Activated CD8-positive, alpha-beta memory T cell treated with anti-CD3 and anti-CD28 coated beads, Interleukin-2, amount 50 U/mL, for 24 hours (primary cell): ENCODE results near the gene KAT7.

ENCODE experiments used
- DNase-seq: peaks from one replicate; pipeline ENCODE4 v3.0.0-alpha.2; 2020; ENCODE audit errors: extremely low read depth

The KAT7 gene

DNA sequence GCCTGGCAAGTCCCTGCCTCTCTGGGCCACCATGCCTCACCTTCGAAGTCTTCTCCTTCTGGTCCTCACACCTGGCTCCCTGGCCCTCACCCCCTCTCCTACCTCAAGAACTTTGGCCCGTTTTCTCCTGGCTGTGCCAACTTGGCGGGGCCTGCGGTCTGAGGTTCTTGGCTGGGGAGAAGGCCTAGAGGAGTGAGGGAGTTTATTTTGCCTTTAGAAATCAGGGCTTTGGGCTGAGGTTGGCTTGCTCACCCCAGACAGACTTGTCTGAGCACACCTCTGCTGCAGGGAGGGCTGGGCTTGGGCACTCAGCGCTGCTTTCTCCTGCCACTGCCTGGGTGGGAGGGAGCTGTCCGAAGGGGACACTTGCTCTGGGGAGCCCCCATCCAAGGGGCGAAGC is 82.7 kb downstream of the KAT7 start:
- DNase-seq: no peak

- DNase-seq: no peak
Measured at GRCh38 chr17:49872754-49873377, 84.4 kb downstream of the KAT7 start.

DNA sequence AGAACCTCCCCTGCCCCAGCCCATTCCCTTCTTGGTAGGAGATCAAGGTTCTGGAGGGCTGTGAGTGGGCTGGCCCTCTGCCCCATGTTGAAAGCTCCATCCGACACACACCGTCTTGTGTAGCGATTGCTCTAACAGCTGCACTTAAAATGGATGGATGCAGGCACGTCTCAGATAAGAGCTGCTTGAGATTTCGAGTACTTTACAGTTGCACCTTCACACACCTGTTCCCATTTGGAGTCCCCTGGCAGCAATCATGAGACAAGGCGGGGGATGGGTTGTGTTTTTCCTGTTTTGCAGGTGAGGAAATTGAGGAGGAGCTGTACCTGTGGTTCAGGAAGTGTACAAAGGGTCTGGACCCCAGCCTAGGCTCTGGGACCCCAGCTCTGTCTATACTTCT is 85.0 kb downstream of the KAT7 start:
- DNase-seq: no peak

- DNase-seq: no peak
Measured at GRCh38 chr17:49873926-49874325, 85.4 kb downstream of the KAT7 start.

DNA sequence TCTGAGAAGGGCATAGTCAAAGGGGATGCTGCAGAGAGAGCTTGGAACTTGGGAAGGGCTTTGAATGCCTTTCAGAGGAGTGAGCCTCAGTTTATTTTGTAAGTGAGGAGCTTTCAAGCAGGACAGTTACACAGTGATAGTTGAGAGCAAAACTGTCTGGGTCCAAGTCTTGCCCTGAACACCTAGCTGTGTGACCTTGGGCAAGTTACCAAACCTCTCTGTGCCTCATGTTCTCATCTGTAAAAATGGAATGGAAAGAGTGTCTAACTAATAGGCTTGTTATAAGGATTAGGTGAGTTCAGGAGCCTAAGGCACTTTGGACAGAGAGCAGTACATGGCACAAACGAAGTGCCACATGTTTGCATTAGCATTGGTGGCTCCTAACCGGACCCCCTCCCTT is 86.4 kb downstream of the KAT7 start:
- no peak for DNase-seq

DNA sequence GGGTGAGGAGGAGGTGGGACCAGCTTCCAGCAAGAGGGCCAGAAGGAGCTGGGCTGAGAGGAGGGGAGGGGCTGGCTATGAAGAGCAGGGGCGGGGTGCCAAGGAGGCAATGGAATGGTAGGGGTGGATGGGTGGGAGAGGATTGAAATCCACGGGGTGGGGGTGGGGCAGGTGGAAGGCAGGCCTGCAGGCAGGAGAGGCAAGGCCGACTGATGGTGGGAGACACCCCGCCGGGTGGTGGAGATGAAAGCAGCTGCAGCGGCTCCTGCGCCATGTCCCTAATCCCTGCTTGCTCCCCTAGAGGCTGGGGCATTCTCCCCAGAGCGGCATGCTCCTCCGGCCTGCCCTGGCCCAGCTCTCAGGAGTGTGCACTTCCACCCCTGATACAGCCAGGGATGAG is 87.2 kb downstream of the KAT7 start:
- no peak for DNase-seq

DNA sequence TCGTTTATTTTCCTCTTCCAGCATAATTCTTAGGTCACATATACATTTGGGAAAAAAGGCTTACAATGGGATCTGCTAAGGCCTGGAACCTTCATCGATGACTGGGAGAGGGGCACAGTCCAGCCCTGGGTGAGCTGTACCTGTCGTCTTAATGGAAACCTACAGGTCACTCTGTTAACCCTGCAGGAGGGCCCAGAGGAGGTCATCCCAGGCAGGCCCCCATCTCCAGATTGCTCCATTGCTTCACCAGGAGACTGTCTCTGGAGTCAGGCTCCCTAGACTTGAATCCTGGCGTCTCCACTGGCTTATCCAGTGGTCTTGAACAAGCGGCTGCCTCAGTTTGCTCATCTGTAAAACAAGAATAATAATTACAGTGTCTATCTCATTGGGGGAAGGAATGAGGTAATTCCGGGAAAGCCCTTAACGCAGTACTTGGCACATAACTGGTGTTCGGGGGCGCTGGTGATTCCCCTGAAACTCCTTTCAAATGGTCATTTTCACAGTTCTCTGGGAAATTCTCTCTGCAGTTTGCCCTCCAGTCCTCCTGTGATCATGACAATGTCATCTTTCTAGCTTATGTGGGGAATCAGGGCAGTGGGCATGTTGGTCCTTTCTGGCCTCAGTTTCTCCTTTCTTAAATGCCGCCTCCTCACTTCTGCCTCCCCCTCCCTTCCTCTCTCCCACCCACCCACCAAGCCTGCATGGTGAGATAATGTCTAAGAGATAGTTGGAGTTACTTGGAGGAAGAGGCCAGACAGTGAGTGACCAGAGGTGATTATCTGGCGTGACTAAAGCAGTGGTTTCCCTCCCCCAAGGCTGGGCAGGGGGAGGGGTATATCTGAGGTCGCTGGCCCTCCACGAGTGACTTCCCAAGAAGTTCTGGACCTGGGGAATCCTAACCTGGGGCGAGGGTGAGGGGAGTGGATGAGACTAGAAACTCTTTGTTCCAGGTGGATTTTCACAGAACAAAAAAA is 90.7 kb downstream of the KAT7 start:
- DNase-seq: no peak

- DNase-seq: peak; percentile 13
Measured at GRCh38 chr17:49880291-49881053, 92.0 kb downstream of the KAT7 start.

DNA sequence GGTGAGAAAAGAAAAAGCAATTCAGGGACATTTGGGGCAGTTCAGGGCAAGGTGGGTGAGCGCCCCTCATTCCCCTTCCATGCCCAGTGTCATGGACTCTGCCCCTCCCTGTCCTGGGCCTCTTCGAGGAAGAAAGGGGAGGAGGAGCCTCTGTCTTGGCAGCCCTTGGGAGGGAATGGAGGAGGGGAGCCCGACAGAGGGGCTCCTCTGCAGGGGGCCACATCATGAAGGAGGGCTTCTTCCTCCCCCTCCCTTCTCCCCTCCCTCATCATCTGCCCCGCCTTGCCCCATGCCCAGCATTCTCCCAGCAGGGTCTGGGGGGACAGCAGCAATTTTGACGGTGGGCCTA is 92.5 kb downstream of the KAT7 start:
- no peak for DNase-seq

- DNase-seq: no peak
Measured at GRCh38 chr17:49882434-49882833, 94.0 kb downstream of the KAT7 start.
